Suprapubic skin (tissue), 4 donors: ENCODE measurements around the gene BLOC1S1. TPM values are rescaled to one million over a fixed set of nuclear protein-coding genes. Genes with fewer than 3 reads are reported as not detected.
A peak's percentile ranks its signal among the peaks of the same experiment; 100 is the strongest.

Experiments used
- DNase-seq, 2 donors: peaks; one replicate each; pipeline ENCODE4 v3.0.0-alpha.2; 2019; ENCODE audit warnings: low spot score in 2 of 2
- H3K27ac ChIP-seq: fragments of 200-600 bp; sonication (generic); one replicate; pipeline ENCODE4 v1.5.1; 2019
- H3K27me3 ChIP-seq: fragments of 200-600 bp; sonication (generic); one replicate; pipeline ENCODE4 v1.5.1; 2019
- H3K36me3 ChIP-seq: fragments of 200-600 bp; sonication (generic); one replicate; pipeline ENCODE4 v1.5.1; 2019
- H3K4me1 ChIP-seq: fragments of 200-600 bp; sonication (generic); one replicate; pipeline ENCODE4 v1.5.1; 2019
- H3K4me3 ChIP-seq: fragments of 200-600 bp; sonication (generic); one replicate; pipeline ENCODE4 v1.5.1; 2019; ENCODE audit warnings: mild to moderate bottlenecking
- H3K9me3 ChIP-seq: fragments of 200-600 bp; sonication (generic); one replicate; pipeline ENCODE4 v1.5.1; 2019
- CTCF ChIP-seq, 2 donors: fragments of 200-600 bp in 1 of 2; fragments of 450-650 bp in 1 of 2; sonication (generic) in 1 of 2; IDR thresholded peaks; one replicate each; pipeline ENCODE4 v1.5.1; 2016 to 2019; ENCODE audit warnings: antibody characterized with exemption in 2 of 2, mild to moderate bottlenecking in 1 of 2, moderate library complexity in 1 of 2
- EP300 ChIP-seq: sonication (generic); formaldehyde crosslinking; IDR thresholded peaks from one replicate; pipeline ENCODE4 v1.6.1; 2017; ENCODE audit warnings: antibody characterized with exemption
- POLR2A ChIP-seq, 2 donors: fragments of 450-650 bp; IDR thresholded peaks; one replicate each; pipeline ENCODE4 v1.6.1; 2017; ENCODE audit warnings: antibody characterized with exemption in 2 of 2, mild to moderate bottlenecking in 2 of 2, moderate library complexity in 2 of 2
- POLR2AphosphoS5 ChIP-seq, 3 donors: sonication (generic); formaldehyde crosslinking; IDR thresholded peaks; one replicate each; pipeline ENCODE4 v1.6.1; 2017; ENCODE audit warnings: antibody characterized with exemption in 3 of 3
- WGBS: methylation state at CpG from one replicate; pipeline ENCODE4 v1.1.5; 2018; 5-methylcytosine and 5-hydroxymethylcytosine counted together
- total RNA-seq, 4 donors: library from RNA; depleted of rRNA; stranded (reverse); fragments of >200 nt; gene quantifications; one replicate each; pipeline ENCODE4 v1.1.0, GENCODE V29; 2016

BLOC1S1 gene
- total RNA-seq, 4 donors from 2014 or later = 92.7 to 166 (median 139) TPM

- no peaks in the 10 kb centered on the region for H3K4me1 ChIP-seq
- no peak overlapping the region for H3K27ac ChIP-seq
- no peak for TF ChIP-seq POLR2AphosphoS5 (IDR thresholded peaks at IDR 0.05)
- no peak for TF ChIP-seq POLR2A (IDR thresholded peaks at IDR 0.05)
- TF ChIP-seq EP300 = no peak
- TF ChIP-seq CTCF (IDR thresholded peaks at IDR 0.05) = no peak
- peak in 1 of 2 donors; percentile 55 for DNase-seq
- H3K9me3 ChIP-seq = no peaks in the 10 kb centered on the region
- WGBS = 95% methylated on average over 4 of the region's 16 CpGs
- H3K36me3 ChIP-seq = peaks cover 6% of the 10 kb centered on the region
- no peaks in the 10 kb centered on the region for H3K27me3 ChIP-seq
- H3K4me3 ChIP-seq = no peak overlapping the region
Observed at GRCh38 chr12:55698241-55698955, 17.4 kb upstream of the BLOC1S1 start.

GRCh38 chr12:55698965-55699364 is 16.9 kb upstream of the BLOC1S1 start:
- DNase-seq = peak in 1 of 2 donors; percentile 39
- H3K27me3 ChIP-seq = no peaks in the 10 kb centered on the region
- peaks cover 3% of the 10 kb centered on the region for H3K36me3 ChIP-seq
- 91% methylated on average over 1 of the region's 1 CpG for WGBS
- H3K27ac ChIP-seq = no peak overlapping the region
- TF ChIP-seq POLR2AphosphoS5 (IDR thresholded peaks at IDR 0.05) = no peak
- TF ChIP-seq CTCF (IDR thresholded peaks at IDR 0.05) = no peak
- no peak for TF ChIP-seq POLR2A (IDR thresholded peaks at IDR 0.05)
- no peak for TF ChIP-seq EP300
- no peaks in the 10 kb centered on the region for H3K4me1 ChIP-seq
- no peak overlapping the region for H3K4me3 ChIP-seq
- no peaks in the 10 kb centered on the region for H3K9me3 ChIP-seq

GRCh38 chr12:55699471-55700055 is 16.3 kb upstream of the BLOC1S1 start:
- Histone ChIP-seq H3K27me3 (no peaks in the 10 kb centered on the region), H3K4me3 (no peak overlapping the region), H3K9me3 (no peaks in the 10 kb centered on the region), H3K36me3 (no peaks in the 10 kb centered on the region), H3K27ac (no peak overlapping the region), H3K4me1 (no peaks in the 10 kb centered on the region)
- TF ChIP-seq EP300 = no peak
- TF ChIP-seq POLR2AphosphoS5 (IDR thresholded peaks at IDR 0.05) = no peak
- no peak for TF ChIP-seq POLR2A (IDR thresholded peaks at IDR 0.05)
- no peak for TF ChIP-seq CTCF (IDR thresholded peaks at IDR 0.05)
- 87% methylated on average over 5 of the region's 5 CpGs for WGBS
- peak in 1 of 2 donors; percentile 36 for DNase-seq

- no peaks in the 10 kb centered on the region for H3K4me1 ChIP-seq
- peak in 1 of 2 donors; percentile 54 for DNase-seq
- H3K27me3 ChIP-seq = no peaks in the 10 kb centered on the region
- no peaks in the 10 kb centered on the region for H3K36me3 ChIP-seq
- no peak overlapping the region for H3K4me3 ChIP-seq
- H3K27ac ChIP-seq = no peak overlapping the region
- 68% methylated on average over 16 of the region's 21 CpGs for WGBS
- TF ChIP-seq POLR2A (IDR thresholded peaks at IDR 0.05) (no peak), CTCF (IDR thresholded peaks at IDR 0.05) (no peak), POLR2AphosphoS5 (IDR thresholded peaks at IDR 0.05) (no peak), EP300 (no peak)
- H3K9me3 ChIP-seq = no peaks in the 10 kb centered on the region
Observed at GRCh38 chr12:55700255-55701018, 15.4 kb upstream of the BLOC1S1 start.

GRCh38 chr12:55702861-55703260 is 13.0 kb upstream of the BLOC1S1 start:
- no peak for DNase-seq
- Histone ChIP-seq H3K36me3 (no peaks in the 10 kb centered on the region), H3K4me1 (peaks cover 11% of the 10 kb centered on the region), H3K4me3 (no peak overlapping the region), H3K27me3 (peaks cover 12% of the 10 kb centered on the region), H3K9me3 (no peaks in the 10 kb centered on the region), H3K27ac (no peak overlapping the region)
- TF ChIP-seq EP300 (no peak), CTCF (IDR thresholded peaks at IDR 0.05) (no peak), POLR2A (IDR thresholded peaks at IDR 0.05) (no peak), POLR2AphosphoS5 (IDR thresholded peaks at IDR 0.05) (no peak)
- WGBS = 95% methylated on average over 8 of the region's 8 CpGs
